T-cell (primary cell): ENCODE data around the gene OR6V1. TPM values are rescaled to one million over a fixed set of nuclear protein-coding genes. Genes with fewer than 3 reads are reported as not detected.

Experiments
- ATAC-seq, 4 experiments: fragments of 200-7000 bp in 3 of 4; fragments of 150-1000 bp in 1 of 4; cut with Tn5 transposase; replicated peaks in 1 of 4; 1 replicate in 3 of 4; 2 replicates in 1 of 4; pipeline ENCODE4 v1.10.0; 2021; ENCODE audit warnings: moderate library complexity in 3 of 4, mild to moderate bottlenecking in 2 of 4, moderate number of reproducible peaks in 1 of 4
- CTCF ChIA-PET, 2 donors: fragments of 300-600 bp; sonication (Branson Sonifier 250); formaldehyde crosslinking; loops; one replicate each; lab custom pipeline; 2022; ENCODE audit warnings: antibody characterized with exemption in 2 of 2; lab: Charles Lee
- POLR2A ChIA-PET, 2 donors: fragments of 300-600 bp; sonication (Branson Sonifier 250); formaldehyde crosslinking; loops; one replicate each; lab custom pipeline; 2022; ENCODE audit warnings: antibody characterized with exemption in 2 of 2; lab: Charles Lee
- DNase-seq, 35 experiments: peaks; one replicate each; pipeline versions ENCODE4 v3.0.0 to v3.0.0-alpha.2; 2013 to 2023
- H3K27ac ChIP-seq: one replicate; pipeline ENCODE4 v1.5.1; 2013; ENCODE audit warnings: low read length
- H3K27me3 ChIP-seq, 2 experiments: replicated peaks in 1 of 2; 1 replicate in 1 of 2; 2 replicates in 1 of 2; pipeline versions ENCODE4 v1.6.1 to v1.7.0; 2013; ENCODE audit warnings: low read length in 1 of 2, mixed read lengths in 1 of 2; ENCODE audit not compliant: control insufficient read depth in 2 of 2, insufficient read depth in 2 of 2; ENCODE audit errors: extremely low read depth in 1 of 2
- H3K36me3 ChIP-seq, 2 donors: 1 replicate in 1 of 2; 2 replicates in 1 of 2; pipeline versions ENCODE4 v1.6.1 to v1.7.0; 2013; ENCODE audit warnings: low read length in 1 of 2; ENCODE audit not compliant: control insufficient read depth in 2 of 2, insufficient read depth in 1 of 2; ENCODE audit errors: extremely low read depth in 1 of 2
- H3K4me1 ChIP-seq, 2 experiments: 1 replicate in 1 of 2; 2 replicates in 1 of 2; pipeline versions ENCODE4 v1.6.1 to v1.7.0; 2013; ENCODE audit warnings: low read length in 2 of 2, mixed read lengths in 1 of 2; ENCODE audit not compliant: insufficient read depth in 2 of 2, control insufficient read depth in 1 of 2; ENCODE audit errors: extremely low read depth in 1 of 2
- H3K4me3 ChIP-seq, 2 donors: 1 replicate in 1 of 2; 2 replicates in 1 of 2; pipeline versions ENCODE4 v1.5.1 to v1.7.0; 2013; ENCODE audit warnings: mild to moderate bottlenecking in 2 of 2, low read length in 1 of 2, moderate library complexity in 1 of 2; ENCODE audit not compliant: control insufficient read depth in 1 of 2; ENCODE audit errors: extremely low read depth in 1 of 2
- H3K9me3 ChIP-seq: 2 replicates; pipeline ENCODE4 v1.7.0; 2013
- H3K27ac Mint-ChIP-seq, 2 donors: one replicate each; pipeline ENCODE4 v1.8.0; 2020 to 2021; ENCODE audit warnings: mild to moderate bottlenecking in 2 of 2, mixed read lengths in 2 of 2
- H3K27me3 Mint-ChIP-seq, 2 donors: one replicate each; pipeline ENCODE4 v1.8.0; 2021 to 2022; ENCODE audit warnings: mixed read lengths in 2 of 2
- H3K36me3 Mint-ChIP-seq: one replicate; pipeline ENCODE4 v1.8.0; 2021; ENCODE audit warnings: mixed read lengths
- H3K4me1 Mint-ChIP-seq, 3 donors: one replicate each; pipeline ENCODE4 v1.8.0; 2020 to 2022; ENCODE audit warnings: mixed read lengths in 3 of 3, mild to moderate bottlenecking in 1 of 3
- H3K4me3 Mint-ChIP-seq, 3 donors: one replicate each; pipeline ENCODE4 v1.8.0; 2020 to 2022; ENCODE audit warnings: mild to moderate bottlenecking in 3 of 3, mixed read lengths in 3 of 3, moderate library complexity in 3 of 3
- H3K9me3 Mint-ChIP-seq, 3 donors: one replicate each; pipeline ENCODE4 v1.8.0; 2020 to 2022; ENCODE audit warnings: mixed read lengths in 3 of 3
- WGBS: methylation state at CpG from one replicate; pipeline ENCODE4 v1.1.5; 2013; ENCODE audit warnings: missing lambda C conversion rate; ENCODE audit not compliant: insufficient coverage; 5-methylcytosine and 5-hydroxymethylcytosine counted together
- total RNA-seq, 35 experiments: library from RNA in 6 of 35; stranded (reverse) in 6 of 35; fragments of 120-200 nt in 1 of 35; gene quantifications; one replicate each; pipeline versions ENCODE4 v1.2.1 to v1.2.4 and lab custom pipeline; 2013 to 2026

The OR6V1 gene
- total RNA-seq, 5 donors from 2014 or later (not counting 1 experiment from before 2014, with no cell fraction given) = not detected

DNA sequence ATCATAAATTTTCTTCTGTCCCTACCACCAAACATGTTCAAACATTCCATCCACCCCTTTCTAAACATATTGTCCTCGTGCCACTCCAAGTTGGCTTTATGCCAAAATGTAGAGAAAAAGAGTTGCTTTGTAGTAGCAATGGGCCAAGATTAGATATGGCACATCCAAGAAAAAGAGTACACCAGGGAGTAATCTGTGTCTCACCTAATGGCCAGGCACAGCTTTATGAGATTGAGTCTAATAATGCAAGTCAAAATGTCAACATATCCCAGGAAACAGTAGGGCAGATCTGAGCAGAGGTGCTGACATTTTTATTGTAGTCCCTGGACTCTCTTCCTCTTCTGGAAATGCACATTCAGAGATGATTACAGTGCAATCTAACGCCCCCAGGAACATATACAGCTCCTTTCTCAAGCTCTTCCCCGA lies 5.7 kb upstream of the OR6V1 start:
- H3K27ac Mint-ChIP-seq = no peak overlapping the region
- peaks cover 6 to 14% of the 10 kb centered on the region in 2 donors for H3K27me3 Mint-ChIP-seq
- no peaks in the 10 kb centered on the region for H3K4me1 Mint-ChIP-seq
- Histone ChIP-seq H3K36me3 (no peaks in the 10 kb centered on the region), H3K9me3 (no peaks in the 10 kb centered on the region), H3K4me1 (no peaks in the 10 kb centered on the region), H3K4me3 (no peak overlapping the region), H3K27ac (no peak overlapping the region), H3K27me3 (peaks cover 0 to 4% of the 10 kb centered on the region in 2 experiments)
- no peaks in the 10 kb centered on the region for H3K9me3 Mint-ChIP-seq
- H3K36me3 Mint-ChIP-seq = no peaks in the 10 kb centered on the region
- DNase-seq = no peak
- no peak overlapping the region for H3K4me3 Mint-ChIP-seq
- ChIA-PET POLR2A (no interaction called here), CTCF (no interaction called here)
- ATAC-seq = no peak
- WGBS = no CpG with 5 or more reads among the region's 3 CpGs

DNA sequence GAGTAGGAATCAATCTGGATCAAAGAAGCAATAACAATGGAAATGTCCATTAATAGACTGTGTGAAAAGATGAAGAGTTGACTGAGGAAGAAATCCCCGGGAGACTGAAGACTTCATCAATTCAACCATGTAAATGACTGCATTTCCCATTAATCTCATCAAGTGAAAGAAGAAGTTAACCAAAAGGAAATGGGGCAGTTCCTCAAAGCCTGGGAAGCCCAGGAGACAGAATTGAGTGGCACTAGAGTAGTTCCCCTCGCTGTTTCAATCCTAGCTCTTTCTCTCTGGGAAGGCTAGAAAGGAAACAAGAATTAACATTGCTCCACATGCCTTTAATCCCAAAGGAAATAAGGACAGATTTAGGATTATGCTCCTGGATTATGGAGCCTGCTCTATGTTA lies 4.8 kb upstream of the OR6V1 start:
- ATAC-seq = no peak
- POLR2A ChIA-PET = no interaction called here
- CTCF ChIA-PET = no interaction called here

DNA sequence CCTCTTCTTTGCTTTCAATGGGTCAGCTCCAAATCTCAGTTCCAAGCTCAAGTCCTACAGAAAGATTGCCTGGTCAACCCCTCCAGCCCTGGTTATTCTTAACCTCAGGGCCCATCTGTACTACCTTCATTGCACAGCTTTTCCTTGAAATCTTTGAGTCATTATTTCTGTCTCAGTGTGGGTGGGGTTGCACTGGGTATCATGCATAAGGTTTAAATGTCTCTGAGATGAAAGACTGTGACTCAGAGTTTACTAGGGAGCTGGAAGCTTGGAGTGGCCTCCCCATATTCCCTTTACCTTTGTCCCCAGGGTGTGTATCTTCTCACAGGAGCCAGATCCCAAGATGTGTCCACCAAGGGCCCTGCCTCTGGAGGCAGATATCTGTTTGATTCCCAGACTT lies 3.3 kb upstream of the OR6V1 start:
- Mint-ChIP-seq H3K27me3 (peaks cover 5 to 19% of the 10 kb centered on the region in 2 donors), H3K4me3 (no peak overlapping the region), H3K27ac (no peak overlapping the region), H3K9me3 (no peaks in the 10 kb centered on the region), H3K36me3 (no peaks in the 10 kb centered on the region), H3K4me1 (no peaks in the 10 kb centered on the region)
- H3K36me3 ChIP-seq = no peaks in the 10 kb centered on the region
- H3K27me3 ChIP-seq = peaks cover 0 to 13% of the 10 kb centered on the region in 2 experiments
- ATAC-seq = no peak
- DNase-seq = no peak
- POLR2A ChIA-PET = interaction anchor here in 1 of 2 donors (0.5 kb wide), 1 partner anchor 123 kb away, joined by 3 read pairs; no protein-coding TSS in a partner anchor
- CTCF ChIA-PET = no interaction called here
- H3K4me1 ChIP-seq = no peaks in the 10 kb centered on the region
- H3K4me3 ChIP-seq = no peak overlapping the region
- H3K9me3 ChIP-seq = no peaks in the 10 kb centered on the region
- no peak overlapping the region for H3K27ac ChIP-seq

More for the DNA sequence above, 4.8 kb upstream of the OR6V1 start:
- Mint-ChIP-seq H3K4me3 (no peak overlapping the region), H3K27me3 (peaks cover 6 to 14% of the 10 kb centered on the region in 2 donors), H3K27ac (no peak overlapping the region), H3K9me3 (no peaks in the 10 kb centered on the region), H3K4me1 (no peaks in the 10 kb centered on the region), H3K36me3 (no peaks in the 10 kb centered on the region)
- Histone ChIP-seq H3K27ac (no peak overlapping the region), H3K36me3 (no peaks in the 10 kb centered on the region), H3K4me3 (no peak overlapping the region), H3K27me3 (peaks cover 0 to 4% of the 10 kb centered on the region in 2 experiments), H3K9me3 (no peaks in the 10 kb centered on the region), H3K4me1 (no peaks in the 10 kb centered on the region)
- DNase-seq = no peak
- 20% methylated on average over 1 of the region's 2 CpGs for WGBS

DNA sequence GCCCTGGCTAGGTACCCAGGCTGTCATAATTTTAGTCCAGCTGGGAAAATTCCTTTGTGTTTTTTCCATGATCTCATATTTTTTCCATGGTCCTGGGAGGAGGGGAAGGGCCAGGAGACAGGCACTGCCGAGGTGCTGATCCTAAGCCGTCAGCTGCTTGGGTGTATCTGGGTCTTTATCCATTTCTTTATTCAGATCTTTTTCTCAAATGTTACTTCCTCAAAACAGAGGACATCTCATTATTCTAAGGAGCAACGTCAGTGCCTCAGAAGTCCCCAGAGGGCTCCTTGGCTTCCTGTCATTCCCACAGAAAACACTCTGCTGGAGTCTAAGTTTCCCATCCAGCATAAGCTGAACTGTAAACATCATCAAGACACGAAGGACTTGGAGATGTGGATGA lies 2.8 kb upstream of the OR6V1 start:
- 17% methylated on average over 1 of the region's 4 CpGs for WGBS
- H3K27ac Mint-ChIP-seq = no peak overlapping the region
- H3K27me3 Mint-ChIP-seq = peaks cover 7 to 19% of the 10 kb centered on the region in 2 donors
- no peaks in the 10 kb centered on the region for H3K9me3 Mint-ChIP-seq
- POLR2A ChIA-PET = no interaction called here
- Histone ChIP-seq H3K27ac (no peak overlapping the region), H3K9me3 (no peaks in the 10 kb centered on the region), H3K4me1 (no peaks in the 10 kb centered on the region), H3K36me3 (no peaks in the 10 kb centered on the region), H3K27me3 (peaks cover 0 to 13% of the 10 kb centered on the region in 2 experiments), H3K4me3 (no peak overlapping the region)
- CTCF ChIA-PET = no interaction called here
- ATAC-seq (no peak), DNase-seq (no peak)
- H3K4me1 Mint-ChIP-seq = no peaks in the 10 kb centered on the region
- H3K4me3 Mint-ChIP-seq = no peak overlapping the region
- H3K36me3 Mint-ChIP-seq = no peaks in the 10 kb centered on the region

DNA sequence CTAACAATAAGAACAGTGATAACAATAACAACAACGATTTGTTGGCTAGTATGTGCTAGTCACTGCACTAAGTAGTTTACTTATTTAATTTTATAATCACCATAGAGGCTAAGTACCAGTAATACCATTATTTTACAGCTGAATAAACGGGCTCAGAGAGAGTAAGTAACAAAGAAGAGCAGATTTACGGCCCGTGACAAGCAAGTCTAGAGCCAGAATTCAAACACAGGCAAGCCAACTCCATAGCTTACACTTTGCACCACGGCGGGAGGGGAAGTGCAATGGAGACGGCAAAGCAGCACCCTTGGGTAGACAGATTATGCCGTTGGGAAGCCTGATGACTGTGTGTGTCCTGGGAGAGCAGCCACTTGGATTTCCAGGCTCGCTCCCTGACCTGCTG lies 1.2 kb upstream of the OR6V1 start:
- DNase-seq (no peak), ATAC-seq (no peak)
- WGBS = 71% methylated on average over 3 of the region's 9 CpGs
- POLR2A ChIA-PET = interaction anchor here in 1 of 2 donors (0.7 kb wide), 1 partner anchor 847 kb away, joined by 3 read pairs; no protein-coding TSS in a partner anchor
- no peak overlapping the region for H3K4me3 Mint-ChIP-seq
- peaks cover 0 to 13% of the 10 kb centered on the region in 2 experiments for H3K27me3 ChIP-seq
- H3K27ac Mint-ChIP-seq = no peak overlapping the region
- H3K4me3 ChIP-seq = no peak overlapping the region
- H3K36me3 ChIP-seq = no peaks in the 10 kb centered on the region
- H3K4me1 ChIP-seq = no peaks in the 10 kb centered on the region
- no peaks in the 10 kb centered on the region for H3K9me3 ChIP-seq
- no peaks in the 10 kb centered on the region for H3K4me1 Mint-ChIP-seq
- peaks cover 0 to 3% (median 0%) of the 10 kb centered on the region in 3 donors for H3K9me3 Mint-ChIP-seq
- CTCF ChIA-PET = no interaction called here
- H3K27ac ChIP-seq = no peak overlapping the region
- H3K36me3 Mint-ChIP-seq = no peaks in the 10 kb centered on the region
- peaks cover 11 to 15% of the 10 kb centered on the region in 2 donors for H3K27me3 Mint-ChIP-seq

DNA sequence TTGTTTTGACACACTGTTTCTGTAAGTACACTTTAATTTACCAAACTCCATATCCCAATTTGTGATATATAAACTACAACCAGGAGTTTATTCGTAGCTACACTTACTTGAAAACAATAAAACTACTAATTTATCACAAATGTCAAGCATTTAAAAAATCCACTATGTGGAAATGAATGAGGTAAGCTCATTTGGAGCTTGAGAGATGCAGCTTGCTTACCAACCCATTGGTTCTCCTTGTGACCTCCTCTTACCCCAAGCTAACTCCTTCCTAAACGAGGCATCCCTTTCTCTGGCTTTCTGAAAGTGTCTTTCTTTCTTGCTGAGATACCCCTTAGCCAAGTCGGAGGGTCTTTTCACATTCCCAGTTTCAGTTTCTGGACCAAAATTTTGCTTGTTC lies 2.5 kb downstream of the OR6V1 start:
- H3K4me3 ChIP-seq = no peak overlapping the region
- Mint-ChIP-seq H3K4me1 (no peaks in the 10 kb centered on the region), H3K9me3 (peaks cover 0 to 5% (median 0%) of the 10 kb centered on the region in 3 donors), H3K4me3 (no peak overlapping the region), H3K36me3 (no peaks in the 10 kb centered on the region), H3K27ac (no peak overlapping the region), H3K27me3 (peaks cover 14 to 20% of the 10 kb centered on the region in 2 donors)
- no peaks in the 10 kb centered on the region for H3K9me3 ChIP-seq
- no peak overlapping the region for H3K27ac ChIP-seq
- no peak for DNase-seq
- POLR2A ChIA-PET = no interaction called here
- H3K4me1 ChIP-seq = no peaks in the 10 kb centered on the region
- no peaks in the 10 kb centered on the region for H3K36me3 ChIP-seq
- peaks cover 0 to 14% of the 10 kb centered on the region in 2 experiments for H3K27me3 ChIP-seq
- WGBS = no CpG with 5 or more reads among the region's 3 CpGs
- CTCF ChIA-PET = no interaction called here
- no peak for ATAC-seq

DNA sequence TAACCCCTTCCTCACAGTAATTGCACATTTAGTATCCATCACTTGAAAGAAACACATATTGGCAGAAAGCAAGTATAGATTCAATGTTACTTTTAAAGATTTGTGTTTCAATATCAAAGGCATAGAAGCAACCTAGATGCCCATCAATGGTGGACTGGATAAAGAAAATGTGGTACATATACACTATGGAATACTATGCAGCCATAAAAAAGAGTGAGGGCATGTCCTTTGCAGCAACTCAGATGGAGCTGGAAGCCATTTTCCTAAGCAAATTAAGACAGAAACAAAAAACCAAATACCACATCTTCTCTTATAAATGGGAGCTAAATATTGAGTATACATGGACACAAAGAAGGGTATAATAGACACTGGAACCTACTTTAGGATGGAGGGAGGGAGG lies 3.6 kb downstream of the OR6V1 start:
- no peak for ATAC-seq
- Mint-ChIP-seq H3K27ac (no peak overlapping the region), H3K27me3 (peaks cover 14 to 16% of the 10 kb centered on the region in 2 donors), H3K4me3 (no peak overlapping the region), H3K36me3 (no peaks in the 10 kb centered on the region), H3K9me3 (peaks cover 0 to 5% (median 0%) of the 10 kb centered on the region in 3 donors), H3K4me1 (no peaks in the 10 kb centered on the region)
- ChIA-PET CTCF (no interaction called here), POLR2A (no interaction called here)
- DNase-seq = no peak
- Histone ChIP-seq H3K27ac (no peak overlapping the region), H3K36me3 (no peaks in the 10 kb centered on the region), H3K9me3 (no peaks in the 10 kb centered on the region), H3K4me3 (no peak overlapping the region), H3K4me1 (no peaks in the 10 kb centered on the region), H3K27me3 (peaks cover 0 to 15% of the 10 kb centered on the region in 2 experiments)
